Measurements from ENCODE around the gene CD9. TPM values are rescaled to one million over a fixed set of nuclear protein-coding genes. Genes with fewer than 3 reads are reported as not detected.

CD9 gene
- total RNA-seq, 2 donors from 2014 or later = 6.1 to 8.4 TPM

- Mint-ChIP-seq H3K36me3 (ENCODE audit: insufficient read depth in 2 of 2) (no peaks in the 10 kb centered on the region), H3K27ac (no peak overlapping the region), H3K9me3 (no peaks in the 10 kb centered on the region), H3K4me3 (no peak overlapping the region), H3K27me3 (ENCODE audit: low read depth) (no peaks in the 10 kb centered on the region), H3K4me1 (ENCODE audit: low read depth) (peaks cover 4% of the 10 kb centered on the region)
- DNase-seq = no peak
- no peak for ATAC-seq (replicated peaks in 1 of 2)
These were observed 24.4 kb downstream of the CD9 start for GRCh38 chr12:6224550-6224949.

- Mint-ChIP-seq H3K9me3 (no peaks in the 10 kb centered on the region), H3K36me3 (ENCODE audit: insufficient read depth in 2 of 2) (no peaks in the 10 kb centered on the region), H3K27ac (no peak overlapping the region), H3K27me3 (ENCODE audit: low read depth) (no peaks in the 10 kb centered on the region), H3K4me3 (no peak overlapping the region), H3K4me1 (ENCODE audit: low read depth) (peaks cover 14% of the 10 kb centered on the region)
- DNase-seq (no peak), ATAC-seq (replicated peaks in 1 of 2) (no peak)
These were observed 25.4 kb downstream of the CD9 start for GRCh38 chr12:6225630-6226001.

DNA sequence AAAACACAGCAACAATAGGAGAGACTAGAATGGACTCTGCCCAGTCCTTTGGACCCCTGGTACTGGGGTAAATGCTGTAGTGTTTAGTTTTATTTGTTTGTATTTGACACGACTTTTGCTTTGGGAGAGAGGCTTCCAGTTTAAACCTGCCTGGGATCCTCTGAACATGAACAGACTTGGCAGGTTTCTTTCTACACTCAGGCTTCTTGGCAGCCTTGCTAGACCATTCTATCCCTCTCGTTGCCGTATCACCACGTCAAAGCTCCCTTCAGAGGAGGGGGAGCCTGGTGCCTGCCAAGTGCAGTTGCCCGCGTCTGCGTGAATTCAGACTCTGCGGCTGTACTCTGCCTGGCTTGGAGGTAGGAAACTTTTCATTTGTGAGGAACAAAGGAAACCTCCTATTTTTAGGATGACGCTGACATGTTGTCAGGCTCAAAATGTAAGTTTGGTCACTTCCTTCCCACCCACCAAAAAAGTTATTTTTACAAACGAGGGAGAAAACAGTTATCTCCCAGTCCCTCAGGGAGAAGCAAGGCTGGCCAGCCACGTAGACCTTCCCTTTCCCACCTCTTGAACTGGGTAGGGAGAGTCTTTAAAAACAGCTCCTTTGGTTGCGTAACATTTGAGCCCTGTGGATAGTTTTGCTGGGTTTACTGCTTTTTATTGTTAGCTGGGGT lies 25.9 kb downstream of the CD9 start:
- no peaks in the 10 kb centered on the region for H3K36me3 Mint-ChIP-seq (ENCODE audit: insufficient read depth in 2 of 2)
- no peak for DNase-seq
- no peak overlapping the region for H3K27ac Mint-ChIP-seq
- no peak overlapping the region for H3K4me3 Mint-ChIP-seq
- H3K27me3 Mint-ChIP-seq (ENCODE audit: low read depth) = no peaks in the 10 kb centered on the region
- H3K9me3 Mint-ChIP-seq = no peaks in the 10 kb centered on the region
- H3K4me1 Mint-ChIP-seq (ENCODE audit: low read depth) = peaks cover 19% of the 10 kb centered on the region
- no peak for ATAC-seq (replicated peaks in 1 of 2)

GRCh38 chr12:6226679-6227051 lies 26.5 kb downstream of the CD9 start:
- Mint-ChIP-seq H3K27me3 (ENCODE audit: low read depth) (no peaks in the 10 kb centered on the region), H3K27ac (no peak overlapping the region), H3K4me3 (no peak overlapping the region), H3K9me3 (no peaks in the 10 kb centered on the region), H3K36me3 (ENCODE audit: insufficient read depth in 2 of 2) (no peaks in the 10 kb centered on the region), H3K4me1 (ENCODE audit: low read depth) (peaks cover 24% of the 10 kb centered on the region)
- ATAC-seq (replicated peaks in 1 of 2) (no peak), DNase-seq (no peak)

DNA sequence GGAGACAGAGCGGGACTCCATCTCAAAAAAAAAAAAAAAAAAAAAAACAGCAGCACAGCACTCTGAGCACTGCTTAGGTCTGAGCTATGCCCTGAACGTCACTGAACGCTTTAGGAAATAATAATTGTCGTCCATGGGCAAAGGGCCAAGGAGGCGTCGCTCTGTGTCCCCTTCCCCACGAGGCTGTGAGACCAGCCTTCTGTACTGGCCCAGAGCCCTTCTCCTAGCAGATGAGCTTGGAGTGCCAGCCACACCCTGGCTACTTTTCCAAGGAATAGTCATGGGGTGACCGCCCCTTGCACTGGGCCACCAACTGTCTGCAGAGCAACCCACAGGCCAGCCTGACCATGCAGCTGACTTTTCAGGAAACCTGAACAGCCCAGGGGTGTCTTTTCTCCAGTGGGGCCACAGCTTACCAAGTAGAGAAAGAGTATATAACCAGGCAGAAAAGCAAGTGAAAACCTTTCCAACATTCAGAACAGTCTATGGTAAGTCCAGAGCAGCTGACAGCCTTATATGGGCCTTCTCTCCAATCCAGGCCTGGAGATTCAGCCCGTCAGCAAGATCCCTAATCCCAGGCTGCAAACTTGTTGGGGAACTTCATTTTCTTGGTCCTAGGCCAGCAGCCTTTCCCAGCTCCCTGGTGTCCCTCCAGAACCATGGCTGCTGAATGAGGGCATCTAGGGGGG lies 28.5 kb downstream of the CD9 start:
- no peaks in the 10 kb centered on the region for H3K27me3 Mint-ChIP-seq (ENCODE audit: low read depth)
- peaks cover 33% of the 10 kb centered on the region for H3K4me1 Mint-ChIP-seq (ENCODE audit: low read depth)
- H3K27ac Mint-ChIP-seq = no peak overlapping the region
- H3K9me3 Mint-ChIP-seq = no peaks in the 10 kb centered on the region
- DNase-seq (no peak), ATAC-seq (replicated peaks in 1 of 2) (no peak)
- H3K36me3 Mint-ChIP-seq (ENCODE audit: insufficient read depth in 2 of 2) = no peaks in the 10 kb centered on the region
- H3K4me3 Mint-ChIP-seq = no peak overlapping the region

DNA sequence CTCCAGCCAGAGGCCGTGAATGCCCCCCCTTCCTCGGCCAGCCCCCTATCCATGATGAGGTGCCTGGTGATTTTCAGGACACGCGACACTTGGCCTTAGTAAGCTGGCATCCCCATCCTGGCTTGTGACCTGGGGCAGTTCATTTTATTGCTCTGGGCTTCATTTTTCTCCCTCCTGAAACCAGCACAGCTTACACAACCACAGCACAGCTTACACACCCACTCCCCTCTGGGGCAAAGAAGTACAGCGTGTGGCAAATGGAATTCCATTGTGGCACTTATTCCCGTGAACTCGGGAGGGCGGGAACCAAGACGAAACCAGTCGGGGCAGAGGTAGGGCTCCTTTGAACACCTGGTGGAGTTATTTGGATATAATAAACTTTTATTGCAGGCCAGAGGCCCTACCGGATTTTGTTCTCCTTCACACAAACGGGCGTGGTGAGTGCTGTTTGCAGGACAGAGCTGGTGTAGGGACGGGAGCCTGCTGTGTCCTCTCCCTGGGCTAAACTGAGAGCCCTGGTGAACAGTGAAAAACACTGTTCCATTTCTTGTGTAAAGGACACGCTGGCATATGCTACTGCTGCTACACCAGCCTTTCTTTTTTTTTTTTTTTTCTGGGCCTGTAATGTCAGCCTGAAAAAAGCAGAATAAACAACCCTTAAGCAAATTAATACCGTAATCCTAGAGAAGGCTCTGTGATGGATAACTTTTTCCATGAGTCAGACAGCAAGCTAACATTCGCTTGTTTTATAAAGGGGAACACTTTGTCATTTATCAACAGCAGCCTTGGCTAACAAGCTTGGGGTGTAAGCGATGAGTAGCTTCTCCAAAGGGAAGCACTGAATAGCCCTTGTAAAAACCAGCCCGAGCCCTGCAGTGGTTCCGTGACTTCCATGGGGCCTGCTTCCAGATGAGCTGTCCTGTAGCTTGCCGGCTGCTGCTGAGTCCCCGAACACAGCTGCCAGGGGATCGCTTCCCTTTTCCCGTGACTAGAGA lies 29.3 kb downstream of the CD9 start:
- ATAC-seq (replicated peaks in 1 of 2) (peak in 1 of 2 donors; percentile 28), DNase-seq (no peak)
- no peaks in the 10 kb centered on the region for H3K36me3 Mint-ChIP-seq (ENCODE audit: insufficient read depth in 2 of 2)
- peak overlapping the region; percentile 13 to 82 for H3K4me3 Mint-ChIP-seq
- no peak overlapping the region for H3K27ac Mint-ChIP-seq
- no peaks in the 10 kb centered on the region for H3K27me3 Mint-ChIP-seq (ENCODE audit: low read depth)
- H3K9me3 Mint-ChIP-seq = no peaks in the 10 kb centered on the region
- peaks cover 33% of the 10 kb centered on the region for H3K4me1 Mint-ChIP-seq (ENCODE audit: low read depth)

DNA sequence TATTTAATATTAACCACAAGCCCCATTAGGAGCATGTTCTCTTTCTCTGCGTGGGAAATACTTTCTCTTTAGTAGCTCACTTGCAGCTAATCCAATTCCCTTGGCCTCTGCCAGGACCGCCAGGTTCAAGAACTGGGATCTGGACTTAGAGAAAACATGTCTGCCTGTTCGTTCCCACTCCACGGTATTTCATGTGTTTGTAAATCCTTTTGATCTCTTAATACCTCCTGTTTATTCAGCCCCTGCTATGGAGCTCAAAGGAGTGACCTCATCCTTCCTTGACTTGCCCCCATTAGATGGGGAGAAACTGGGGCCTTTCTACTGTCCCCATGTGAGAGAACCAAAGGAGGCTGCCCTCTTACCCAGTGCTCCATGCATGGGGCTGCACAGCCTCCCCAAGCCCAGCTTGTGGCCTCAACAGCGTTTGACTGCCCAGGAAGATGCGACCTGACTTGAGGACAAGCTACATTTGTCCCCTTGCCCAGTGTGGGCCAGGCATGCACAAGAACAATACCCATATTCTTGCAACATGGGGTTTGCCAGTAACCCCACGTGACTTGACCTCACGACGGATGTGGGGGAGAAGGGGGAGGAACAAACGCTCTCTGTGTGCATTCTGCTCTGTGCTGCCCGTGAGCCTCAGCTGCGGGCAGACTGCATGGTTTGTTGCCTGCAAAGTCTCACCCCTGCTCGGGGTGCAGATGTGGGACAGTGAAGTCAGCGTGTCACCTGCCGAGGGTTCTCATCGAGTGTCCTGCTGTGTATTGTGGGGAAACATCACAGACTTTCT lies 30.3 kb downstream of the CD9 start:
- Mint-ChIP-seq H3K9me3 (no peaks in the 10 kb centered on the region), H3K4me1 (ENCODE audit: low read depth) (peaks cover 33% of the 10 kb centered on the region), H3K27me3 (ENCODE audit: low read depth) (no peaks in the 10 kb centered on the region), H3K27ac (peak overlapping the region; percentile 94), H3K36me3 (ENCODE audit: insufficient read depth in 2 of 2) (no peaks in the 10 kb centered on the region), H3K4me3 (peak overlapping the region; percentile 71 to 82)
- ATAC-seq (replicated peaks in 1 of 2) = peak; percentile 92 to 93
- peak; percentile 76 to 78 for DNase-seq

GRCh38 chr12:6231359-6232268 lies 31.4 kb downstream of the CD9 start:
- Mint-ChIP-seq H3K4me3 (peak overlapping the region in 1 of 2 donors; percentile 82), H3K27me3 (ENCODE audit: low read depth) (no peaks in the 10 kb centered on the region), H3K36me3 (ENCODE audit: insufficient read depth in 2 of 2) (no peaks in the 10 kb centered on the region), H3K4me1 (ENCODE audit: low read depth) (peaks cover 33% of the 10 kb centered on the region), H3K27ac (no peak overlapping the region), H3K9me3 (no peaks in the 10 kb centered on the region)
- DNase-seq (peak in 1 of 2 donors; percentile 8), ATAC-seq (replicated peaks in 1 of 2) (peak; percentile 56 to 65)

DNA sequence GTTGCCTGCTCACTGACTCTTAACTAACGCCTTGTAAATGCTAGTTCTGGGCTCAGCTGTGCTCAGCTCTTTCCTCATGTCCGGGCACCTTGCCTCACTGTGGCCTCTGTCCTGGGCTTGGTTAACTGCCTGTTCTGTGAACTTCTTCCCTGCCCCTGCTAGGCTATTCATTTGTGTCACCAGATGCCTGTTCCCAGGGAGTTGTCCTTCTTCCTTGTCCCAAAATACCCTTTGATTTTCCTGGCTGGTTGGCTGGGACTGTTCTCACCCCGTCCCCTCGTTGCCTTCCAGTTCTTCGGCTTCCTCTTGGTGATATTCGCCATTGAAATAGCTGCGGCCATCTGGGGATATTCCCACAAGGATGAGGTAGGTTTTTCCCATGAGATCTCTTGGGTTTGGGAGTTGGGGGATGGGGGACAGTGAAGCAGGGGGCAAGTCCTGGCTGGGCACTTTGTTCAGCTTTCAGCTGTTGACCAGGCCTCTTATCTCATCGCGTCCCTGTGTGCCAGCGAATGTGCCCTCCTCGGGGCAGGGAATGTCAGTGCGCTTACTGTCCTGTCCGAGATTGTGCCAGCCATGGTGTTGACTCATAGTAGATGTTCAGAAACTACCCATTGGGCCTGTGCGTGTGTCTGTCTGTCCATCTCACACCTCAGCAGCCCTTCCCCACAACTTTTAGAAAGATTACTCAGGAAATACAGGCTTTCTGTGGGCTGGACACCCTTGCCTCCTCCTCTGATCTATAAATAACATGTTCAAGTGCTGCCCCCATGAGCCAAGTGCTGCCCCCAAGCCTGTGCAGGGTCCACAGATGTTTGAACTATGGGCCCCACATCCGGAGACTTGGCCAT lies 33.1 kb downstream of the CD9 start:
- Mint-ChIP-seq H3K4me3 (no peak overlapping the region), H3K9me3 (no peaks in the 10 kb centered on the region), H3K27me3 (ENCODE audit: low read depth) (no peaks in the 10 kb centered on the region), H3K27ac (no peak overlapping the region), H3K4me1 (ENCODE audit: low read depth) (peaks cover 33% of the 10 kb centered on the region), H3K36me3 (ENCODE audit: insufficient read depth in 2 of 2) (no peaks in the 10 kb centered on the region)
- no peak for DNase-seq
- no peak for ATAC-seq (replicated peaks in 1 of 2)

GRCh38 chr12:6234214-6234613 lies 34.0 kb downstream of the CD9 start:
- Mint-ChIP-seq H3K36me3 (ENCODE audit: insufficient read depth in 2 of 2) (no peaks in the 10 kb centered on the region), H3K27ac (no peak overlapping the region)

DNA sequence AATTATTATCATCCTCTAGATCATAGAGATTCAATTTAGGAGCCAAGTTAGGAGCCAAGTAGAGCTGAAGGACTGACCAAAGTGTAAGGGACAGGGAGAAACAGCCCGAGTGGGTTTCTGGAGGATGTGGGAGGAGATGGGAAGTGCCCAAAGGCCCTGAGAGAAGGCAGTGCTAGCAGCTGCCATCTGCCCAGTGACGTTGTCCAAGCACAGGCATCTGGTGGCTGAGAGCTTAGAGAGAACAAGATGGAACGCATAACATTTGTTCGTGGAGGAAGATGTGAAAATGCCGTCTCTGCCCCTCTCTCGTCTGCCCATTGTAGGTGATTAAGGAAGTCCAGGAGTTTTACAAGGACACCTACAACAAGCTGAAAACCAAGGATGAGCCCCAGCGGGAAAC lies 34.7 kb downstream of the CD9 start:
- H3K27me3 Mint-ChIP-seq (ENCODE audit: low read depth) = no peaks in the 10 kb centered on the region

More at GRCh38 chr12:6234214-6234613, 34.0 kb downstream of the CD9 start:
- no peak for DNase-seq
- no peaks in the 10 kb centered on the region for H3K27me3 Mint-ChIP-seq (ENCODE audit: low read depth)
- no peak for ATAC-seq (replicated peaks in 1 of 2)
- no peaks in the 10 kb centered on the region for H3K9me3 Mint-ChIP-seq
- no peak overlapping the region for H3K4me3 Mint-ChIP-seq
- peaks cover 32% of the 10 kb centered on the region for H3K4me1 Mint-ChIP-seq (ENCODE audit: low read depth)

More for the DNA sequence above, 34.7 kb downstream of the CD9 start:
- Mint-ChIP-seq H3K9me3 (no peaks in the 10 kb centered on the region), H3K4me1 (ENCODE audit: low read depth) (peaks cover 26% of the 10 kb centered on the region), H3K36me3 (ENCODE audit: insufficient read depth in 2 of 2) (no peaks in the 10 kb centered on the region), H3K4me3 (no peak overlapping the region), H3K27ac (no peak overlapping the region)
- no peak for DNase-seq
- ATAC-seq (replicated peaks in 1 of 2) = no peak

All from activated T-cell treated with anti-CD3 and anti-CD28 coated beads, Interleukin-2, amount 50 U/mL, for 72 hours (primary cell).